ENCODE results near the gene NCEH1.
"Not testable (repeated sequence)": the region's sequence is repeated elsewhere in the genome, so short reads cannot be mapped to it uniquely, and the experiment has no call there.

The NCEH1 gene

GRCh38 chr3:172666873-172667694 lies 43.8 kb downstream of the NCEH1 start:
- Histone ChIP-seq H3K4me3 (ENCODE audit: low read depth, low read length) (no peak overlapping the region), H3K4me1 (ENCODE audit: control insufficient read depth, insufficient read depth, low read length) (no peaks in the 10 kb centered on the region), H3K9ac (ENCODE audit: low read depth, low read length) (no peak overlapping the region), H3K9me3 (ENCODE audit: control insufficient read depth, insufficient read depth, low read length) (no peaks in the 10 kb centered on the region), H3K36me3 (ENCODE audit: control insufficient read depth, insufficient read depth, low read length) (no peaks in the 10 kb centered on the region), H3K27me3 (ENCODE audit: control insufficient read depth, insufficient read depth, low read length) (no peaks in the 10 kb centered on the region)

DNA sequence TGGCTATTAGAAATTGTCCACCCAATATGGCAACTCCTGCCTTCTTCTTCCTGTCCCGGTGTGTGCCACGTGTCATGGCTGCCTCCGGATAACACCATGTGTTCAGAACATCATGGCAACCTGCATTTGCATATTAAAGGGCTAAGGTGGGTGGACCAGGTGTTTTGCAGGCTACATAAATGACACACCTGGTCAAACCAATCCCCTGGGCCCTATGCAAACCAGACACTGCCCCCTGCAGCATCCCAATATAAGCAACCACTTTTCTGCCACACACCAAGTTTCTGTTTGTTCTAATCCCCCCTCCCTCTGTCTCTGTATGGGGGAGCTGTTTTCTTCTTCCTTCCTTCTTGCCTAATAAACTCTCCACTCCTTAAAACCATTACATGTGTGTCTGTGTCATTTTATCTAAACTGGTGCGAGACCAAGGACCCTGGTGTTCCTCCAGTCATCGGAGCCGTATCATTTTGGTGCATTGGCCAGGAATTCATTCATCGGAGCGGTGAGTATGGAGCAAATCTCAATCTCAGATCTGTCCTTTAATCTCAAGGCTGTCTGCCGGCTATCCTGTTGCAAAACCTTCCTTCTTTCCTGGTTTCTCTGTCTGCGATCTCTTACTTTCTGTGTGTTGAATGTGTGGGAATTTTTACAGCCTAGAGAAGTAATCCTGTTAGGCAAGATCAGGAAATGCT lies 44.5 kb downstream of the NCEH1 start:
- Histone ChIP-seq H3K4me1 (ENCODE audit: control insufficient read depth, insufficient read depth, low read length) (no peaks in the 10 kb centered on the region), H3K27me3 (ENCODE audit: control insufficient read depth, insufficient read depth, low read length) (no peaks in the 10 kb centered on the region), H3K36me3 (ENCODE audit: control insufficient read depth, insufficient read depth, low read length) (no peaks in the 10 kb centered on the region), H3K9me3 (ENCODE audit: control insufficient read depth, insufficient read depth, low read length) (no peaks in the 10 kb centered on the region), H3K4me3 (ENCODE audit: low read depth, low read length) (no peak overlapping the region), H3K9ac (ENCODE audit: low read depth, low read length) (no peak overlapping the region)

DNA sequence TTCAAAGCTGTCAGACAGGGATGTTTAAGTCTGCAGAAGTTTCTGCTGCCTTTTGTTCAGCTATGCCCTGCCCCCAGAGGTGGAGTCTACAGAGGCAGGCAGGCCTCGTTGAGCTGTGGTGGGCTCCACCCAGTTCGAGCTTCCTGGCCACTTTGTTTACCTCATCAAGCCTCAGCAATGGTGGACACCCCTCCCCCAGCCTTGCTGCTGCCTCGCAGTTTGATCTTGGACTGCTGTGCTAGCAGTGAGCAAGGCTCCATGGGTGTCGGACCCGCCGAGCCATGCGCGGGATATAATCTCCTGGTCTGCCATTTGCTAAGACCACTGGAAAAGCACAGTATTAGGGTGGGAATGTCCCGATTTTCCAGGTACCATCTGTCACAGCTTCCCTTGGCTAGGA lies 45.4 kb downstream of the NCEH1 start:
- H3K4me3 ChIP-seq (ENCODE audit: low read depth, low read length); H3K36me3 ChIP-seq (ENCODE audit: control insufficient read depth, insufficient read depth, low read length); H3K27me3 ChIP-seq (ENCODE audit: control insufficient read depth, insufficient read depth, low read length); H3K4me1 ChIP-seq (ENCODE audit: control insufficient read depth, insufficient read depth, low read length); H3K9ac ChIP-seq (ENCODE audit: low read depth, low read length); H3K9me3 ChIP-seq (ENCODE audit: control insufficient read depth, insufficient read depth, low read length): not testable (repeated sequence)

DNA sequence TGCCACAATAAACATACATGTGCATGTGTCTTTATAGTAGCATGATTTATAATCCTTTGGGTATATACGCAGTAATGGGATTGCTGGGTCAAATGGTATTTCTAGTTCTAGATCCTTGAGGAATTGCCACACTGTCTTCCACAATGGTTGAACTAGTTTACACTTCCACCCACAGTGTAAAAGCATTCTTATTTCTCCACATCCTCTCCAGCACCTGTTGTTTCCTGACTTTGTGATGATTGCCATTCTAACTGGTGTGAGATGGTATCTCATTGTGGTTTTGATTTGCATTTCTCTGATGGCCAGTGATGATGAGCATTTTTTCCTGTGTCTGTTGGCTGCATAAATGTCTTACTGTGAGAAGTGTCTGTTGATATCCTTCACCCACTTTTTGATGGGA lies 50.4 kb downstream of the NCEH1 start:
- H3K36me3 ChIP-seq (ENCODE audit: control insufficient read depth, insufficient read depth, low read length); H3K4me3 ChIP-seq (ENCODE audit: low read depth, low read length); H3K9ac ChIP-seq (ENCODE audit: low read depth, low read length); H3K9me3 ChIP-seq (ENCODE audit: control insufficient read depth, insufficient read depth, low read length); H3K27me3 ChIP-seq (ENCODE audit: control insufficient read depth, insufficient read depth, low read length); H3K4me1 ChIP-seq (ENCODE audit: control insufficient read depth, insufficient read depth, low read length): not testable (repeated sequence)

DNA sequence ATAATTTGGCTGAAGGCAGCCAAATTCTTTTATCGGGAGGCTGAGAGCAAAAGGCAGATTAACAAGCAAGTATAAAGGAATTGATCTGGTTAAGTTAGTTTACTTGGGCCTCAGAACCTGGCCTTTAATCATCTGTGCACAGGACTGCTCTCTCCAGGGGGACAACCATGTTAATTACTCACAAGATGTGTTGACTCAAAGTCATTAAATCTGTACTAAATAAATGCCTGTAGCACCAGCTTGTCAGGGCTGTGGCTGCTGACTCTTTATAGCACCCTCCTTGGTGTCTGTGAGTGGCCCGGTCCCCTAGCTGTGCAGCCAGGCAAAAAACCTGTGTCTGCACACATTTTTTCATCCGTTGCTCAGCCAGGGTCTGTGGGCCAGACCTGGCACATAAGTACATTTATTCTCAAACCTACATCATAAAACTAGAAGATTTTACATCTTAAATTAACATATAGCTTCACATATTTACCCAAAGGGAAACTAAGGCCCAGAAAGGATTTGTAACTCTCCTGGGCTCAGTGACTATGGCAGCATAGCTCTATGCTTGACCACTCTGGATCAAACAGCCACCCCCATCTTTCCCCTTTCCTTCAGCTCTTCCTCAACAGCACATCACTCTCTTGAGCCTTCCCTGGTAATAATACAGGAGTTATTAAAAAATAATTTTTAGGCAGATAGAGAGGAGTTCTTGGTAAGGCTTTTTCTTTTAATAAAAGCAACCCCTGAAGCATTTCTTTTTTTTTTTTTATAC lies 51.4 kb downstream of the NCEH1 start:
- Histone ChIP-seq H3K9ac (ENCODE audit: low read depth, low read length) (no peak overlapping the region), H3K27me3 (ENCODE audit: control insufficient read depth, insufficient read depth, low read length) (no peaks in the 10 kb centered on the region), H3K4me1 (ENCODE audit: control insufficient read depth, insufficient read depth, low read length) (peaks cover 4% of the 10 kb centered on the region), H3K9me3 (ENCODE audit: control insufficient read depth, insufficient read depth, low read length) (no peaks in the 10 kb centered on the region), H3K4me3 (ENCODE audit: low read depth, low read length) (no peak overlapping the region), H3K36me3 (ENCODE audit: control insufficient read depth, insufficient read depth, low read length) (no peaks in the 10 kb centered on the region)

DNA sequence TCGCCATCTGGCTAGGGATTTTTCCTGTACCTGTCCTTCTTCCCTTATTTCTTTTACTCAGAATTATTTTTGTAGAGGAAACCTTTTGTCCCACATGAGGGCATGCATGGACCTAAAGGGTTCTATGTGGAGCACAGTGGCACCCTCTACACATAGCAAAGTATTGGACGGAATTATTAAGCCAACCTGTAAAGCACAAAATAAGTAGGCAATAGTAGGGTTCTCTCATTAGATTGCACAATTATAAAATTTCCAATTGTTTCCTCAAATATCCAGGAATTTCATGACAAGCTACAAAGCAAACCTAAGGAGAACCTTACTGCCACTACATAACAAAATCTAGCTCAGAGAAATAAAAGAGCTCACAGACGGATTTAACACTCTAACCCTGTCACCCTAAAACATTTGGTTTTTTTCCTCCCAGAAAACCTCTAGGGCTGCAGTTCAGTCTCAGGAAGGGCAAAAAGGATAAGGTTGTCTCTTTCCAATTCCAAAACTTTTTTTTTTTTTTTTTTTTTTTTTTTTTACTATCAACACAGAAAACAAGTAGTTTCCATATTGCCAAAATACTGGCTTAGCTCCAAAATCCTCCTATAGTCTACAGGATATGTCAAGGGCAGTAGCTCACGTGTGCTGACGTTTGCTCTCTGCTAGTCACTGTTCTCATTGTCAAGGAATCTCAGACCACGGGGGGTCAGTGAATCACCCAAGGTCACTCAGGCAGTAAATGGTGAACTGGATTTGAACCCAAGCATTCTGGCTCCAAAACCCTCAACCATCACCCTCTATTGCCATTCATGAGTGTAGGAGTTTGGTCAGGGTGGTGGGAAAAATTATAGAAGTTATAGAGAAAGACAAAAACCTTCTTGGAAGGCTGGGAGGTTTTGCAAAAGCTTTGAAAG lies 52.3 kb downstream of the NCEH1 start:
- Histone ChIP-seq H3K4me1 (ENCODE audit: control insufficient read depth, insufficient read depth, low read length) (peaks cover 4% of the 10 kb centered on the region), H3K9me3 (ENCODE audit: control insufficient read depth, insufficient read depth, low read length) (no peaks in the 10 kb centered on the region), H3K36me3 (ENCODE audit: control insufficient read depth, insufficient read depth, low read length) (peaks cover 3% of the 10 kb centered on the region), H3K27me3 (ENCODE audit: control insufficient read depth, insufficient read depth, low read length) (no peaks in the 10 kb centered on the region), H3K4me3 (ENCODE audit: low read depth, low read length) (no peak overlapping the region), H3K9ac (ENCODE audit: low read depth, low read length) (no peak overlapping the region)

- Histone ChIP-seq H3K36me3 (ENCODE audit: control insufficient read depth, insufficient read depth, low read length) (peaks cover 3% of the 10 kb centered on the region), H3K4me3 (ENCODE audit: low read depth, low read length) (no peak overlapping the region), H3K9ac (ENCODE audit: low read depth, low read length) (no peak overlapping the region), H3K4me1 (ENCODE audit: control insufficient read depth, insufficient read depth, low read length) (peaks cover 4% of the 10 kb centered on the region), H3K27me3 (ENCODE audit: control insufficient read depth, insufficient read depth, low read length) (no peaks in the 10 kb centered on the region), H3K9me3 (ENCODE audit: control insufficient read depth, insufficient read depth, low read length) (no peaks in the 10 kb centered on the region)
Observed at GRCh38 chr3:172656602-172657001, 54.3 kb downstream of the NCEH1 start.

DNA sequence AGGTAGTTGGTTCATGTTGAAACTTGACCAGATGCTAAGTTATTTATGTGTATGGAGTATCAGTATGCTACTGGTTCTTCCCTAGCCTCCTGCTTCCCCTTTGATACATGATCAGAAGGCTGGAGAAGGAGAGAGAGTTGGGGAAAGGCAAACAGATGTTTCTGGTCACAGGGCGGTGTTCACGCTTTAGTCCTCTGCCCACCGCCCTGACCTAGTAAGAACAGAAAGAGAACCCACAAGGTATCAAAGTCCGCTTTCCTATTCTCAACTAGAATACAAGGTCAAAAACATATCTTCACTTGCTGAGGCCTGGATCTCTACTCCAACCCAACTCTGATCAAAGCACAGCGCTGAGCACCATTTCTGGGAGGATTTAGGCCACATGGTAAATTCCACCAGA lies 55.5 kb downstream of the NCEH1 start:
- Histone ChIP-seq H3K9ac (ENCODE audit: low read depth, low read length) (no peak overlapping the region), H3K4me3 (ENCODE audit: low read depth, low read length) (no peak overlapping the region), H3K9me3 (ENCODE audit: control insufficient read depth, insufficient read depth, low read length) (no peaks in the 10 kb centered on the region), H3K27me3 (ENCODE audit: control insufficient read depth, insufficient read depth, low read length) (no peaks in the 10 kb centered on the region), H3K36me3 (ENCODE audit: control insufficient read depth, insufficient read depth, low read length) (peaks cover 3% of the 10 kb centered on the region), H3K4me1 (ENCODE audit: control insufficient read depth, insufficient read depth, low read length) (peaks cover 4% of the 10 kb centered on the region)

DNA sequence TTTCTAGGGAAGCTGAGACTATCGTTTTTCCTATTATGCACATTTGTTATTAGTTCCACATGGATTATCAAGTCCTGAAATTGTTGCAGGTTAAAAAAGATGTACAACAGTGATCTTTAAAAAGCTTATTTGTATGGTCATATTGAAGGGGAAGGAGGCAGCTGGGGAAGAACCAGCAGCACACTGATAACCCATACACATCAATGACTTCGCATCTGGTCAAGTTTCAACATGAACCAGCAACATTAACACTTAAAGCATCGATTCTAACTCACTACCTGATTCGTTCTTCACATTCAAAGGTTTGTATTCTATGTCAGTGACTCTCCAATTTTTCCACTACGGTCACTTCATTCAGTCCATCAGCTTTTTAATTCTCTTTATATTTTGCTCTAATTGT lies 56.4 kb downstream of the NCEH1 start:
- Histone ChIP-seq H3K36me3 (ENCODE audit: control insufficient read depth, insufficient read depth, low read length) (peaks cover 3% of the 10 kb centered on the region), H3K4me3 (ENCODE audit: low read depth, low read length) (no peak overlapping the region), H3K9ac (ENCODE audit: low read depth, low read length) (no peak overlapping the region), H3K9me3 (ENCODE audit: control insufficient read depth, insufficient read depth, low read length) (no peaks in the 10 kb centered on the region), H3K4me1 (ENCODE audit: control insufficient read depth, insufficient read depth, low read length) (peaks cover 4% of the 10 kb centered on the region), H3K27me3 (ENCODE audit: control insufficient read depth, insufficient read depth, low read length) (no peaks in the 10 kb centered on the region)

DNA sequence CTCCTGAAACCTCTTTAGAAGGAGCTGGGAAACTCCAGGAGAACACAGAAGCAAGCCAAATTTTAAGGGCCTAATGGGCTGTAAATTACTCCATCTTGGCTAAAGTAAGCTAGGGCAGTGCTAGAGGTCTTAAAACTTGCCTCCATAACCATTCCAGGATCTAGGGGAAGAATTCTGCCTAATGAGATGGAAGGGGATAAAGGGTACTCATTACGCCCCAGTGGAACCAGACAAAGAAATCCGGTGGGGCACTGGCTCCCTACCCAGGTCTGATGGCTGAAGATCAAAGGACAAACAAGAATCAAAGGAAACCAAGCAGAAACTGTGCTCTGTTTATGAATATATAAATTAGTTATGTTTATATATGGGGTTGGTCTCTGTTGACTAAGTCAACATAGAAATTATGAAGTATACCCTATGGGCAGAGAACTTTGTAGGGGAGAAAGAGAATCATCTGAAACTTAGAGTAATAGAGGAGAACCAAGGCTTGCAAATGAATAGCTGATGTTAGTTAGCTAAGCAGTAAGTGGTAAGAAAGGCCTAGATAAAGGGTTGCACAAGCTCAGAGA lies 57.8 kb downstream of the NCEH1 start:
- Histone ChIP-seq H3K9ac (ENCODE audit: low read depth, low read length) (no peak overlapping the region), H3K27me3 (ENCODE audit: control insufficient read depth, insufficient read depth, low read length) (no peaks in the 10 kb centered on the region), H3K4me1 (ENCODE audit: control insufficient read depth, insufficient read depth, low read length) (no peaks in the 10 kb centered on the region), H3K9me3 (ENCODE audit: control insufficient read depth, insufficient read depth, low read length) (no peaks in the 10 kb centered on the region), H3K4me3 (ENCODE audit: low read depth, low read length) (no peak overlapping the region), H3K36me3 (ENCODE audit: control insufficient read depth, insufficient read depth, low read length) (peaks cover 3% of the 10 kb centered on the region)
